Measurements from ENCODE around the gene SHMT1.
"Not testable (repeated sequence)": the region's sequence is repeated elsewhere in the genome, so short reads cannot be mapped to it uniquely, and the experiment has no call there.

SHMT1 gene

GRCh38 chr17:18314731-18315561 is 48.4 kb downstream of the SHMT1 start, which contains the start of the genes SMCR8 and TOP3A:
TSS of gene SMCR8 (plus strand) at chr17:18315293. CDS start at chr17:18315790, 497 bp downstream.
TSS of gene TOP3A (minus strand) at chr17:18314994. CDS start at chr17:18314778, 216 bp downstream.
- peak within 1 kb of the TSS; percentile 100 for H3K27ac Mint-ChIP-seq
- peaks cover 6% of the 10 kb centered on the region for H3K9me3 Mint-ChIP-seq
- H3K4me1 Mint-ChIP-seq (ENCODE audit: low read depth) = peaks cover 81% of the 10 kb centered on the region
- peak within 1 kb of the TSS; percentile 89 for H3K4me3 Mint-ChIP-seq
- H3K27me3 Mint-ChIP-seq = no peaks in the 10 kb centered on the region
- intact Hi-C loops (cut with micrococcal nuclease) = loop anchor here (1.0 kb wide), 3 partner anchors 10 to 57 kb away; partner anchors contain the start of genes FLII and SHMT1
- peaks cover 96% of the 10 kb centered on the region for H3K36me3 Mint-ChIP-seq (ENCODE audit: low read depth)

GRCh38 chr17:18314059-18314730 is 49.2 kb downstream of the SHMT1 start:
- H3K36me3 Mint-ChIP-seq (ENCODE audit: low read depth) = peaks cover 90% of the 10 kb centered on the region
- peak overlapping the region; percentile 100 for H3K27ac Mint-ChIP-seq
- peak overlapping the region; percentile 89 for H3K4me3 Mint-ChIP-seq
- intact Hi-C loops (cut with micrococcal nuclease) = no loop called here
- peaks cover 6% of the 10 kb centered on the region for H3K9me3 Mint-ChIP-seq
- H3K27me3 Mint-ChIP-seq = no peaks in the 10 kb centered on the region
- peaks cover 73% of the 10 kb centered on the region for H3K4me1 Mint-ChIP-seq (ENCODE audit: low read depth)

- Mint-ChIP-seq H3K4me1 (ENCODE audit: low read depth) (peaks cover 37% of the 10 kb centered on the region), H3K9me3 (no peaks in the 10 kb centered on the region), H3K4me3 (no peak overlapping the region), H3K36me3 (ENCODE audit: low read depth) (peaks cover 87% of the 10 kb centered on the region), H3K27me3 (no peaks in the 10 kb centered on the region), H3K27ac (no peak overlapping the region)
- intact Hi-C loops (cut with micrococcal nuclease) = no loop called here
Observed at GRCh38 chr17:18309202-18309601, 54.1 kb downstream of the SHMT1 start.

GRCh38 chr17:18303206-18303605 is 60.1 kb downstream of the SHMT1 start:
- H3K36me3 Mint-ChIP-seq (ENCODE audit: low read depth) = peaks cover 95% of the 10 kb centered on the region
- intact Hi-C loops (cut with micrococcal nuclease) = not testable (repeated sequence)

GRCh38 chr17:18300725-18301480 is 62.4 kb downstream of the SHMT1 start:
- H3K4me1 Mint-ChIP-seq (ENCODE audit: low read depth) = peaks cover 49% of the 10 kb centered on the region
- intact Hi-C loops (cut with micrococcal nuclease) = no loop called here
- H3K36me3 Mint-ChIP-seq (ENCODE audit: low read depth) = peaks cover 80% of the 10 kb centered on the region
- H3K27me3 Mint-ChIP-seq = no peaks in the 10 kb centered on the region
- H3K9me3 Mint-ChIP-seq = no peaks in the 10 kb centered on the region
- peak overlapping the region; percentile 7 for H3K4me3 Mint-ChIP-seq
- H3K27ac Mint-ChIP-seq = peak overlapping the region; percentile 83

More at GRCh38 chr17:18303206-18303605, 60.1 kb downstream of the SHMT1 start:
- peaks cover 38% of the 10 kb centered on the region for H3K4me1 Mint-ChIP-seq (ENCODE audit: low read depth)
- not testable (repeated sequence) for H3K9me3 Mint-ChIP-seq, H3K27me3 Mint-ChIP-seq, H3K4me3 Mint-ChIP-seq, H3K27ac Mint-ChIP-seq

GRCh38 chr17:18298061-18298460 is 65.3 kb downstream of the SHMT1 start:
- not testable (repeated sequence) for H3K27ac Mint-ChIP-seq, H3K27me3 Mint-ChIP-seq

GRCh38 chr17:18291718-18292540 is 71.4 kb downstream of the SHMT1 start:
- H3K4me3 Mint-ChIP-seq = no peak overlapping the region
- peaks cover 96% of the 10 kb centered on the region for H3K36me3 Mint-ChIP-seq (ENCODE audit: low read depth)
- H3K27me3 Mint-ChIP-seq = no peaks in the 10 kb centered on the region
- intact Hi-C loops (cut with micrococcal nuclease) = no loop called here
- H3K27ac Mint-ChIP-seq = no peak overlapping the region
- peaks cover 5% of the 10 kb centered on the region for H3K4me1 Mint-ChIP-seq (ENCODE audit: low read depth)
- H3K9me3 Mint-ChIP-seq = no peaks in the 10 kb centered on the region

More at GRCh38 chr17:18298061-18298460, 65.3 kb downstream of the SHMT1 start:
- intact Hi-C loops (cut with micrococcal nuclease); H3K9me3 Mint-ChIP-seq; H3K4me3 Mint-ChIP-seq: not testable (repeated sequence)
- Mint-ChIP-seq H3K4me1 (ENCODE audit: low read depth) (peaks cover 41% of the 10 kb centered on the region), H3K36me3 (ENCODE audit: low read depth) (peaks cover 79% of the 10 kb centered on the region)

GRCh38 chr17:18285296-18285695 is 78.1 kb downstream of the SHMT1 start:
- Mint-ChIP-seq H3K4me1 (ENCODE audit: low read depth) (no peaks in the 10 kb centered on the region), H3K9me3 (no peaks in the 10 kb centered on the region), H3K4me3 (no peak overlapping the region), H3K36me3 (ENCODE audit: low read depth) (peaks cover 100% of the 10 kb centered on the region), H3K27ac (no peak overlapping the region), H3K27me3 (no peaks in the 10 kb centered on the region)
- intact Hi-C loops (cut with micrococcal nuclease) = no loop called here

- intact Hi-C loops (cut with micrococcal nuclease) = no loop called here
Observed at GRCh38 chr17:18281788-18282187, 81.6 kb downstream of the SHMT1 start.

GRCh38 chr17:18280766-18281371 is 82.5 kb downstream of the SHMT1 start:
- Mint-ChIP-seq H3K27ac (no peak overlapping the region), H3K4me1 (ENCODE audit: low read depth) (no peaks in the 10 kb centered on the region), H3K27me3 (no peaks in the 10 kb centered on the region), H3K4me3 (no peak overlapping the region), H3K36me3 (ENCODE audit: low read depth) (peaks cover 100% of the 10 kb centered on the region), H3K9me3 (no peaks in the 10 kb centered on the region)
- intact Hi-C loops (cut with micrococcal nuclease) = no loop called here

More at GRCh38 chr17:18281788-18282187, 81.6 kb downstream of the SHMT1 start:
- H3K4me1 Mint-ChIP-seq (ENCODE audit: low read depth) = no peaks in the 10 kb centered on the region
- peaks cover 100% of the 10 kb centered on the region for H3K36me3 Mint-ChIP-seq (ENCODE audit: low read depth)
- H3K4me3 Mint-ChIP-seq = no peak overlapping the region
- no peaks in the 10 kb centered on the region for H3K9me3 Mint-ChIP-seq
- H3K27ac Mint-ChIP-seq = no peak overlapping the region
- no peaks in the 10 kb centered on the region for H3K27me3 Mint-ChIP-seq

GRCh38 chr17:18280249-18280648 is 83.1 kb downstream of the SHMT1 start:
- Mint-ChIP-seq H3K27me3 (no peaks in the 10 kb centered on the region), H3K4me1 (ENCODE audit: low read depth) (no peaks in the 10 kb centered on the region), H3K27ac (no peak overlapping the region), H3K4me3 (no peak overlapping the region), H3K9me3 (no peaks in the 10 kb centered on the region), H3K36me3 (ENCODE audit: low read depth) (peaks cover 100% of the 10 kb centered on the region)
- intact Hi-C loops (cut with micrococcal nuclease) = no loop called here

GRCh38 chr17:18278867-18279266 is 84.5 kb downstream of the SHMT1 start:
- no peaks in the 10 kb centered on the region for H3K9me3 Mint-ChIP-seq
- H3K27me3 Mint-ChIP-seq = no peaks in the 10 kb centered on the region
- no peaks in the 10 kb centered on the region for H3K4me1 Mint-ChIP-seq (ENCODE audit: low read depth)
- H3K36me3 Mint-ChIP-seq (ENCODE audit: low read depth) = peaks cover 98% of the 10 kb centered on the region
- H3K27ac Mint-ChIP-seq = no peak overlapping the region
- intact Hi-C loops (cut with micrococcal nuclease) = no loop called here
- no peak overlapping the region for H3K4me3 Mint-ChIP-seq
